Lower lobe of right lung (tissue), 2 donors: ENCODE measurements around the gene PNKD. TPM values are rescaled to one million over a fixed set of nuclear protein-coding genes. Genes with fewer than 3 reads are reported as not detected.
"Not testable (repeated sequence)": the region's sequence is repeated elsewhere in the genome, so short reads cannot be mapped to it uniquely, and the experiment has no call there.

ENCODE experiments used
- ATAC-seq, 2 donors: fragments of 200-7000 bp; cut with Tn5 transposase; one replicate each; pipeline ENCODE4 v1.9.1; 2020 to 2022; ENCODE audit warnings: mild to moderate bottlenecking in 2 of 2, moderate library complexity in 2 of 2
- DNase-seq: peaks from one replicate; pipeline ENCODE4 v3.0.0-alpha.2; 2020
- H3K27ac ChIP-seq: fragments of 200-600 bp; one replicate; pipeline ENCODE4 v1.8.0; 2022
- H3K27me3 ChIP-seq: fragments of 200-600 bp; one replicate; pipeline ENCODE4 v1.8.0; 2022; ENCODE audit warnings: low read depth
- H3K36me3 ChIP-seq: fragments of 200-600 bp; one replicate; pipeline ENCODE4 v1.8.0; 2022; ENCODE audit warnings: mild to moderate bottlenecking
- H3K4me1 ChIP-seq: fragments of 200-600 bp; one replicate; pipeline ENCODE4 v1.8.0; 2022
- H3K4me3 ChIP-seq: fragments of 200-600 bp; one replicate; pipeline ENCODE4 v1.8.0; 2022; ENCODE audit warnings: mild to moderate bottlenecking
- H3K9me3 ChIP-seq: fragments of 200-600 bp; one replicate; pipeline ENCODE4 v1.8.0; 2022
- intact Hi-C: fragments of 100-400 bp; cut with DNase I; formaldehyde crosslinking; loops from one replicate; pipeline ENCODE4 v1.11.0; 2022
- total RNA-seq: library from RNA; stranded (reverse); fragmentation: NEBNext Ultra II Directional; extraction: Animal tissue kit (Norgen Biotek cat#: 25700); gene quantifications from one replicate; pipeline ENCODE4 v1.2.1, GENCODE V29; 2021
- TF ChIP-seq, protein P1 (sequence below): fragments of 200-600 bp; IDR thresholded peaks from one replicate; pipeline ENCODE4 v1.8.0; 2022; ENCODE audit warnings: antibody characterized with exemption, mild to moderate bottlenecking
- donor health status: DM: no; HTN: yes; CAD: no; lungs with severe emphysema.

Gene PNKD
- total RNA-seq, 1 donor from 2014 or later = 65.8 TPM

- TF ChIP-seq, protein P1, sequence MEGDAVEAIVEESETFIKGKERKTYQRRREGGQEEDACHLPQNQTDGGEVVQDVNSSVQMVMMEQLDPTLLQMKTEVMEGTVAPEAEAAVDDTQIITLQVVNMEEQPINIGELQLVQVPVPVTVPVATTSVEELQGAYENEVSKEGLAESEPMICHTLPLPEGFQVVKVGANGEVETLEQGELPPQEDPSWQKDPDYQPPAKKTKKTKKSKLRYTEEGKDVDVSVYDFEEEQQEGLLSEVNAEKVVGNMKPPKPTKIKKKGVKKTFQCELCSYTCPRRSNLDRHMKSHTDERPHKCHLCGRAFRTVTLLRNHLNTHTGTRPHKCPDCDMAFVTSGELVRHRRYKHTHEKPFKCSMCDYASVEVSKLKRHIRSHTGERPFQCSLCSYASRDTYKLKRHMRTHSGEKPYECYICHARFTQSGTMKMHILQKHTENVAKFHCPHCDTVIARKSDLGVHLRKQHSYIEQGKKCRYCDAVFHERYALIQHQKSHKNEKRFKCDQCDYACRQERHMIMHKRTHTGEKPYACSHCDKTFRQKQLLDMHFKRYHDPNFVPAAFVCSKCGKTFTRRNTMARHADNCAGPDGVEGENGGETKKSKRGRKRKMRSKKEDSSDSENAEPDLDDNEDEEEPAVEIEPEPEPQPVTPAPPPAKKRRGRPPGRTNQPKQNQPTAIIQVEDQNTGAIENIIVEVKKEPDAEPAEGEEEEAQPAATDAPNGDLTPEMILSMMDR = no peak
- H3K27ac ChIP-seq = peak overlapping the region; percentile 61
- H3K4me1 ChIP-seq = peaks cover 9% of the 10 kb centered on the region
- H3K36me3 ChIP-seq = no peaks in the 10 kb centered on the region
- ATAC-seq (peak in 1 of 2 donors; percentile 49), DNase-seq (no peak)
- H3K4me3 ChIP-seq = no peak overlapping the region
- no peaks in the 10 kb centered on the region for H3K9me3 ChIP-seq
- no peaks in the 10 kb centered on the region for H3K27me3 ChIP-seq
- intact Hi-C loops = no loop called here
These were observed 43.0 kb downstream of the PNKD start for GRCh38 chr2:218313356-218313755.

GRCh38 chr2:218314764-218315163 lies 44.4 kb downstream of the PNKD start:
- intact Hi-C loops, H3K36me3 ChIP-seq, H3K4me3 ChIP-seq, H3K4me1 ChIP-seq, ATAC-seq, H3K27me3 ChIP-seq, H3K9me3 ChIP-seq, DNase-seq: not testable (repeated sequence)
- H3K27ac ChIP-seq = peak overlapping the region; percentile 61

- ATAC-seq (no peak), DNase-seq (no peak)
- H3K4me1 ChIP-seq = peaks cover 9% of the 10 kb centered on the region
- intact Hi-C loops = no loop called here
- H3K36me3 ChIP-seq = no peaks in the 10 kb centered on the region
- TF ChIP-seq, protein P1 = no peak
- no peak overlapping the region for H3K4me3 ChIP-seq
- H3K27ac ChIP-seq = peak overlapping the region; percentile 67
- H3K9me3 ChIP-seq = no peaks in the 10 kb centered on the region
- no peaks in the 10 kb centered on the region for H3K27me3 ChIP-seq
These were observed 45.1 kb downstream of the PNKD start for GRCh38 chr2:218315397-218315796.

GRCh38 chr2:218317303-218317630 lies 46.9 kb downstream of the PNKD start:
- no peaks in the 10 kb centered on the region for H3K36me3 ChIP-seq
- H3K4me3 ChIP-seq = no peak overlapping the region
- TF ChIP-seq, protein P1 = no peak
- H3K27me3 ChIP-seq = no peaks in the 10 kb centered on the region
- H3K4me1 ChIP-seq = peaks cover 13% of the 10 kb centered on the region
- DNase-seq (no peak), ATAC-seq (no peak)
- intact Hi-C loops = no loop called here
- H3K9me3 ChIP-seq = no peaks in the 10 kb centered on the region
- peak overlapping the region; percentile 67 for H3K27ac ChIP-seq

DNA sequence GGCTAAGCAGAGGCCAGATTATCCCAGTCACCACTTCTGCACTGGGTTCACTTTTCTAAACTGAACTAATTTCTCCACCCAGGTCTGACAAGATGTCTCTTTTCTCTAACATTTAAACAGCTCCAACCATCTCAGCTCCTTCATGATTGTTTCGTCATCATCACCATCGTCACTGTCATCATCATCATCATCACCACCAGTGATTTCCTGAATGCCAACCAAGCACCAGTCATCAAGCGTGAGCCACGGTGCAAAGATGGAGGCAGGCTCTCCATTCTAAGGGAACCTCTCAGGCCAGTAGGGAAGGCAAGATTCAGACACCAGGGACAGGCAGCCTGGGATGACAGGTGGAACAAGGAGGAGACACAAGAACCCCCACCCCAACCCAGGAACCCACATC lies 47.5 kb downstream of the PNKD start:
- H3K4me1 ChIP-seq = peaks cover 18% of the 10 kb centered on the region
- DNase-seq = no peak
- no peak overlapping the region for H3K27ac ChIP-seq
- no peaks in the 10 kb centered on the region for H3K36me3 ChIP-seq
- H3K4me3 ChIP-seq = no peak overlapping the region
- TF ChIP-seq, protein P1 = no peak
- no peak for ATAC-seq
- intact Hi-C loops = no loop called here
- no peaks in the 10 kb centered on the region for H3K27me3 ChIP-seq
- H3K9me3 ChIP-seq = no peaks in the 10 kb centered on the region

DNA sequence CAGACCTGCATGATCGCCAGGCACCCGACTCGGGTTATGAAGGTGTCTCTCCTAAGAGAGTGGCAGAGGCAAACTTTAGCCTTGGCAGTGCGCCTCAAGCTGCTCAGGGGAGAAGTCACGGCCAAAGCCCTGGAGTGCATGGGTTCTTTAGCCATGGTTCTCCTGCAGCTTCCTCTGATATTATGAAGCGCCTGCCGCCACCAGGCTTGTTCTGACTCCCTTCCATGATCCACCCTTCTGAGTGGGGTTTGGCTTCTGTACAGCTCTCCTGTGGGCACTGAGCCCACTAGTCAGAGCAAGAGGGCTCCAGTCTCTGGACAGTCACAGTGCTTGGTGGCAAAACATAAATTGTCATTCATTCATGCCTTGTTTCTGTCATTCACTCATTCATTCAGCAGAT lies 47.9 kb downstream of the PNKD start:
- Histone ChIP-seq H3K27ac (no peak overlapping the region), H3K27me3 (no peaks in the 10 kb centered on the region), H3K4me1 (peaks cover 18% of the 10 kb centered on the region), H3K9me3 (no peaks in the 10 kb centered on the region), H3K4me3 (no peak overlapping the region), H3K36me3 (no peaks in the 10 kb centered on the region)
- ATAC-seq = no peak
- TF ChIP-seq, protein P1 = no peak
- intact Hi-C loops = no loop called here
- DNase-seq = no peak
